Measurements from ENCODE around the gene UTF1.

DNA sequence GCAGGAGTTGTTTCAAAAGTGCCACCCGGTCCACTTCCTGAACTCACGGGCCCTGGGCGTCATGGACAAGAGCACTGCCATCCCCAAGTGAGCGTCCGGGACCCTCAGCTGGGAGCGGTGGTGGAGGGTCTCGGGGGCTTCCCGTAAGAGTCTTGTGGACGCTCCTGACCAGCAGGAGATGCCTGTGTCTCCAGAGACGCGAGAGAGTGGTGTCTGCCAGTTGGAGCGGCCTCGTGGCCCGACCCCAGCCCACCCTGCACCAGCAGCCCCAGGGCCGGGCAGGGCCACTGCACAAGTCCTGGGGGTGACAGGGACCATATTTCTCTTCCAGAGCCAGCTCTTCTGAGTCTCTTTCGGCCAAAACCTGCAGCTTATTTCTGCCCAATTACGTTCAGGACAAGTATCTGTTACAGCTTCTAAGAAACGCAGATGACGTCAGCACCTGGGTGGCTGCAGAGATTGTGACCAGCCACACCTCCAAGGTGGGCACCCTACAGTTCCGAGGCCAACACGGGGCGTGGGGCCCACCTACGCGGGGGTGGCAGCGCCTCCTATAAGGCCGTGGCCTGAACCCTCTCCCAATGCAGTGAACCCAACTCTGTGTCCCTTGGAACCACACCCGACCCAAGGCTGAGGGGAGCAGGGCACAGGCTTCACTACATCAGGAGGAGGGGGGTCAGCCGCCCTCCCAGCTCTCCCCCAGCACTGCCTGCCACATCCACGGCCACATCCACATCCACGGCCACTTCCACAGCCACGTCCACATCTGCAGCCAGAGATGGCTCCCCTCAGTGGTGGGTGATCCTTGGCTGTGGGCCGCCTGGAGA, 16.2 kb upstream of the UTF1 start:
- TF ChIP-seq, protein P1, sequence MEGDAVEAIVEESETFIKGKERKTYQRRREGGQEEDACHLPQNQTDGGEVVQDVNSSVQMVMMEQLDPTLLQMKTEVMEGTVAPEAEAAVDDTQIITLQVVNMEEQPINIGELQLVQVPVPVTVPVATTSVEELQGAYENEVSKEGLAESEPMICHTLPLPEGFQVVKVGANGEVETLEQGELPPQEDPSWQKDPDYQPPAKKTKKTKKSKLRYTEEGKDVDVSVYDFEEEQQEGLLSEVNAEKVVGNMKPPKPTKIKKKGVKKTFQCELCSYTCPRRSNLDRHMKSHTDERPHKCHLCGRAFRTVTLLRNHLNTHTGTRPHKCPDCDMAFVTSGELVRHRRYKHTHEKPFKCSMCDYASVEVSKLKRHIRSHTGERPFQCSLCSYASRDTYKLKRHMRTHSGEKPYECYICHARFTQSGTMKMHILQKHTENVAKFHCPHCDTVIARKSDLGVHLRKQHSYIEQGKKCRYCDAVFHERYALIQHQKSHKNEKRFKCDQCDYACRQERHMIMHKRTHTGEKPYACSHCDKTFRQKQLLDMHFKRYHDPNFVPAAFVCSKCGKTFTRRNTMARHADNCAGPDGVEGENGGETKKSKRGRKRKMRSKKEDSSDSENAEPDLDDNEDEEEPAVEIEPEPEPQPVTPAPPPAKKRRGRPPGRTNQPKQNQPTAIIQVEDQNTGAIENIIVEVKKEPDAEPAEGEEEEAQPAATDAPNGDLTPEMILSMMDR (IDR thresholded peaks at IDR 0.05), result no peak
- TF ChIP-seq POLR2A (IDR thresholded peaks at IDR 0.05), result no peak

Measured in prostate gland (tissue), 2 donors.